ENCODE data around the gene AKR1C1. TPM values are rescaled to one million over a fixed set of nuclear protein-coding genes. Genes with fewer than 3 reads are reported as not detected.
"Not testable (repeated sequence)": the region's sequence is repeated elsewhere in the genome, so short reads cannot be mapped to it uniquely, and the experiment has no call there.

The AKR1C1 gene
- total and polyA plus RNA-seq, 2 donors, result 1.4 to 7.6 TPM

GRCh38 chr10:4962308-4962707, 907 bp upstream of the AKR1C1 start:
- not testable (repeated sequence) for H3K36me3 ChIP-seq (ENCODE audit: control insufficient read depth in 2 of 2, insufficient read depth in 2 of 2, low read length in 1 of 2); H3K27me3 ChIP-seq (ENCODE audit: control insufficient read depth in 2 of 2, insufficient read depth in 1 of 2, low read length in 1 of 2); H3K4me3 ChIP-seq (ENCODE audit: low read length in 2 of 2); H3K4me1 ChIP-seq (ENCODE audit: control insufficient read depth in 2 of 2, insufficient read depth in 2 of 2, low read length in 2 of 2); H3K27ac ChIP-seq (ENCODE audit: low read depth in 1 of 2, low read length in 1 of 2); DNase-seq (ENCODE audit: low read depth in 6 of 9, low spot score in 9 of 9); H3K9me3 ChIP-seq (ENCODE audit: control insufficient read depth in 2 of 2, insufficient read depth in 1 of 2, low read length in 1 of 2)
- 68% methylated on average over 1 of the region's 1 CpG for WGBS

GRCh38 chr10:4963815-4964154, 570 bp downstream of the AKR1C1 start:
- DNase-seq (ENCODE audit: low read depth in 6 of 9, low spot score in 9 of 9); H3K9me3 ChIP-seq (ENCODE audit: control insufficient read depth in 2 of 2, insufficient read depth in 1 of 2, low read length in 1 of 2); H3K4me1 ChIP-seq (ENCODE audit: control insufficient read depth in 2 of 2, insufficient read depth in 2 of 2, low read length in 2 of 2); H3K36me3 ChIP-seq (ENCODE audit: control insufficient read depth in 2 of 2, insufficient read depth in 2 of 2, low read length in 1 of 2); H3K27ac ChIP-seq (ENCODE audit: low read depth in 1 of 2, low read length in 1 of 2); H3K27me3 ChIP-seq (ENCODE audit: control insufficient read depth in 2 of 2, insufficient read depth in 1 of 2, low read length in 1 of 2); H3K4me3 ChIP-seq (ENCODE audit: low read length in 2 of 2): not testable (repeated sequence)
- WGBS, result 99% methylated on average over 3 of the region's 4 CpGs

GRCh38 chr10:4965763-4966162, 2.5 kb downstream of the AKR1C1 start:
- DNase-seq (ENCODE audit: low read depth in 6 of 9, low spot score in 9 of 9); H3K27me3 ChIP-seq (ENCODE audit: control insufficient read depth in 2 of 2, insufficient read depth in 1 of 2, low read length in 1 of 2); H3K9me3 ChIP-seq (ENCODE audit: control insufficient read depth in 2 of 2, insufficient read depth in 1 of 2, low read length in 1 of 2); H3K4me3 ChIP-seq (ENCODE audit: low read length in 2 of 2); H3K36me3 ChIP-seq (ENCODE audit: control insufficient read depth in 2 of 2, insufficient read depth in 2 of 2, low read length in 1 of 2); H3K27ac ChIP-seq (ENCODE audit: low read depth in 1 of 2, low read length in 1 of 2); H3K4me1 ChIP-seq (ENCODE audit: control insufficient read depth in 2 of 2, insufficient read depth in 2 of 2, low read length in 2 of 2): not testable (repeated sequence)
- over 99% methylated on average over 4 of the region's 4 CpGs for WGBS

GRCh38 chr10:4967189-4967588, 4.0 kb downstream of the AKR1C1 start:
- WGBS, result 97% methylated on average over 3 of the region's 3 CpGs

GRCh38 chr10:4969289-4969688, 6.1 kb downstream of the AKR1C1 start:
- DNase-seq (ENCODE audit: low read depth in 6 of 9, low spot score in 9 of 9); H3K9me3 ChIP-seq (ENCODE audit: control insufficient read depth in 2 of 2, insufficient read depth in 1 of 2, low read length in 1 of 2); H3K4me3 ChIP-seq (ENCODE audit: low read length in 2 of 2); H3K27ac ChIP-seq (ENCODE audit: low read depth in 1 of 2, low read length in 1 of 2); H3K36me3 ChIP-seq (ENCODE audit: control insufficient read depth in 2 of 2, insufficient read depth in 2 of 2, low read length in 1 of 2); H3K27me3 ChIP-seq (ENCODE audit: control insufficient read depth in 2 of 2, insufficient read depth in 1 of 2, low read length in 1 of 2); H3K4me1 ChIP-seq (ENCODE audit: control insufficient read depth in 2 of 2, insufficient read depth in 2 of 2, low read length in 2 of 2): not testable (repeated sequence)
- WGBS, result 95% methylated on average over 3 of the region's 3 CpGs

More at GRCh38 chr10:4967189-4967588, 4.0 kb downstream of the AKR1C1 start:
- H3K27me3 ChIP-seq (ENCODE audit: control insufficient read depth in 2 of 2, insufficient read depth in 1 of 2, low read length in 1 of 2); H3K4me1 ChIP-seq (ENCODE audit: control insufficient read depth in 2 of 2, insufficient read depth in 2 of 2, low read length in 2 of 2); H3K27ac ChIP-seq (ENCODE audit: low read depth in 1 of 2, low read length in 1 of 2); H3K4me3 ChIP-seq (ENCODE audit: low read length in 2 of 2); H3K9me3 ChIP-seq (ENCODE audit: control insufficient read depth in 2 of 2, insufficient read depth in 1 of 2, low read length in 1 of 2); H3K36me3 ChIP-seq (ENCODE audit: control insufficient read depth in 2 of 2, insufficient read depth in 2 of 2, low read length in 1 of 2); DNase-seq (ENCODE audit: low read depth in 6 of 9, low spot score in 9 of 9): not testable (repeated sequence)

- not testable (repeated sequence) for H3K4me1 ChIP-seq (ENCODE audit: control insufficient read depth in 2 of 2, insufficient read depth in 2 of 2, low read length in 2 of 2); H3K9me3 ChIP-seq (ENCODE audit: control insufficient read depth in 2 of 2, insufficient read depth in 1 of 2, low read length in 1 of 2); DNase-seq (ENCODE audit: low read depth in 6 of 9, low spot score in 9 of 9); H3K36me3 ChIP-seq (ENCODE audit: control insufficient read depth in 2 of 2, insufficient read depth in 2 of 2, low read length in 1 of 2); H3K4me3 ChIP-seq (ENCODE audit: low read length in 2 of 2); H3K27ac ChIP-seq (ENCODE audit: low read depth in 1 of 2, low read length in 1 of 2); H3K27me3 ChIP-seq (ENCODE audit: control insufficient read depth in 2 of 2, insufficient read depth in 1 of 2, low read length in 1 of 2)
- 96% methylated on average over 2 of the region's 2 CpGs for WGBS
These were observed 7.1 kb downstream of the AKR1C1 start for GRCh38 chr10:4970362-4970761.

GRCh38 chr10:4972369-4973142, 9.3 kb downstream of the AKR1C1 start:
- not testable (repeated sequence) for DNase-seq (ENCODE audit: low read depth in 6 of 9, low spot score in 9 of 9); H3K27ac ChIP-seq (ENCODE audit: low read depth in 1 of 2, low read length in 1 of 2); H3K4me1 ChIP-seq (ENCODE audit: control insufficient read depth in 2 of 2, insufficient read depth in 2 of 2, low read length in 2 of 2); H3K36me3 ChIP-seq (ENCODE audit: control insufficient read depth in 2 of 2, insufficient read depth in 2 of 2, low read length in 1 of 2); H3K9me3 ChIP-seq (ENCODE audit: control insufficient read depth in 2 of 2, insufficient read depth in 1 of 2, low read length in 1 of 2); H3K27me3 ChIP-seq (ENCODE audit: control insufficient read depth in 2 of 2, insufficient read depth in 1 of 2, low read length in 1 of 2); H3K4me3 ChIP-seq (ENCODE audit: low read length in 2 of 2)
- 99% methylated on average over 16 of the region's 18 CpGs for WGBS

- not testable (repeated sequence) for H3K27me3 ChIP-seq (ENCODE audit: control insufficient read depth in 2 of 2, insufficient read depth in 1 of 2, low read length in 1 of 2); H3K36me3 ChIP-seq (ENCODE audit: control insufficient read depth in 2 of 2, insufficient read depth in 2 of 2, low read length in 1 of 2)
- 93% methylated on average over 1 of the region's 1 CpG for WGBS
These were observed 10.1 kb downstream of the AKR1C1 start for GRCh38 chr10:4973294-4973693.

GRCh38 chr10:4974400-4974799, 11.2 kb downstream of the AKR1C1 start:
- not testable (repeated sequence) for DNase-seq (ENCODE audit: low read depth in 6 of 9, low spot score in 9 of 9); H3K4me3 ChIP-seq (ENCODE audit: low read length in 2 of 2); H3K36me3 ChIP-seq (ENCODE audit: control insufficient read depth in 2 of 2, insufficient read depth in 2 of 2, low read length in 1 of 2); H3K27ac ChIP-seq (ENCODE audit: low read depth in 1 of 2, low read length in 1 of 2); H3K4me1 ChIP-seq (ENCODE audit: control insufficient read depth in 2 of 2, insufficient read depth in 2 of 2, low read length in 2 of 2); H3K9me3 ChIP-seq (ENCODE audit: control insufficient read depth in 2 of 2, insufficient read depth in 1 of 2, low read length in 1 of 2); H3K27me3 ChIP-seq (ENCODE audit: control insufficient read depth in 2 of 2, insufficient read depth in 1 of 2, low read length in 1 of 2)

More at GRCh38 chr10:4973294-4973693, 10.1 kb downstream of the AKR1C1 start:
- not testable (repeated sequence) for H3K4me1 ChIP-seq (ENCODE audit: control insufficient read depth in 2 of 2, insufficient read depth in 2 of 2, low read length in 2 of 2); H3K9me3 ChIP-seq (ENCODE audit: control insufficient read depth in 2 of 2, insufficient read depth in 1 of 2, low read length in 1 of 2); H3K27ac ChIP-seq (ENCODE audit: low read depth in 1 of 2, low read length in 1 of 2); H3K4me3 ChIP-seq (ENCODE audit: low read length in 2 of 2); DNase-seq (ENCODE audit: low read depth in 6 of 9, low spot score in 9 of 9)

- H3K36me3 ChIP-seq (ENCODE audit: control insufficient read depth in 2 of 2, insufficient read depth in 2 of 2, low read length in 1 of 2), result no peaks in the 10 kb centered on the region
These were observed 13.8 kb downstream of the AKR1C1 start for GRCh38 chr10:4977025-4977424.

More at GRCh38 chr10:4977025-4977424, 13.8 kb downstream of the AKR1C1 start:
- Histone ChIP-seq H3K9me3 (ENCODE audit: control insufficient read depth in 2 of 2, insufficient read depth in 1 of 2, low read length in 1 of 2) (no peaks in the 10 kb centered on the region), H3K4me1 (ENCODE audit: control insufficient read depth in 2 of 2, insufficient read depth in 2 of 2, low read length in 2 of 2) (peaks cover 0 to 6% of the 10 kb centered on the region in 2 donors), H3K4me3 (ENCODE audit: low read length in 2 of 2) (no peak overlapping the region), H3K27ac (ENCODE audit: low read depth in 1 of 2, low read length in 1 of 2) (no peak overlapping the region), H3K27me3 (ENCODE audit: control insufficient read depth in 2 of 2, insufficient read depth in 1 of 2, low read length in 1 of 2) (no peaks in the 10 kb centered on the region)
- no peak for DNase-seq (ENCODE audit: low read depth in 6 of 9, low spot score in 9 of 9)
